Measurements from ENCODE around the gene NXPH1. TPM values are rescaled to one million over a fixed set of nuclear protein-coding genes. Genes with fewer than 3 reads are reported as not detected.

Gene NXPH1
- total and polyA plus RNA-seq, 2 experiments from 2014 or later, result 0.45 to 3.0 TPM

DNA sequence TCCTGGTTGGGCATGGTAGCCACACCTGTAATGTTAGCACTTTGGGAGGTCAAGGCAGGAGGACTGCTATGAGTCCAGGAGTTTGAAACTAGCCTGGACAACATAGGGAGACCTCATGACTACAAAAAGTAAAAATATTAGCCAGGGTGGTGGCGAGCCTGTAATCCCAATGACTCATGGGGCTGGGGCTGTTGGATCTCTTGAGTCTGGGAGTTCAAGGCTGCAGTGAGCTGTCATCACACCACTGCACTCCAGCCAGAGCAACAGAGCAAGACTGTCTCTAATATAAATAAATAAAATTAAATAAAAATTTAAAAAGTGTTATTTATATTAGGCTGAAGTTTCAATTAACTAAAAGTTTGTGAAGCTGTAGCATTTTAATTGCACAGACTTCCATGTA, 207.3 kb downstream of the NXPH1 start:
- no peak overlapping the region for H3K4me3 ChIP-seq
- TF ChIP-seq, protein P1, sequence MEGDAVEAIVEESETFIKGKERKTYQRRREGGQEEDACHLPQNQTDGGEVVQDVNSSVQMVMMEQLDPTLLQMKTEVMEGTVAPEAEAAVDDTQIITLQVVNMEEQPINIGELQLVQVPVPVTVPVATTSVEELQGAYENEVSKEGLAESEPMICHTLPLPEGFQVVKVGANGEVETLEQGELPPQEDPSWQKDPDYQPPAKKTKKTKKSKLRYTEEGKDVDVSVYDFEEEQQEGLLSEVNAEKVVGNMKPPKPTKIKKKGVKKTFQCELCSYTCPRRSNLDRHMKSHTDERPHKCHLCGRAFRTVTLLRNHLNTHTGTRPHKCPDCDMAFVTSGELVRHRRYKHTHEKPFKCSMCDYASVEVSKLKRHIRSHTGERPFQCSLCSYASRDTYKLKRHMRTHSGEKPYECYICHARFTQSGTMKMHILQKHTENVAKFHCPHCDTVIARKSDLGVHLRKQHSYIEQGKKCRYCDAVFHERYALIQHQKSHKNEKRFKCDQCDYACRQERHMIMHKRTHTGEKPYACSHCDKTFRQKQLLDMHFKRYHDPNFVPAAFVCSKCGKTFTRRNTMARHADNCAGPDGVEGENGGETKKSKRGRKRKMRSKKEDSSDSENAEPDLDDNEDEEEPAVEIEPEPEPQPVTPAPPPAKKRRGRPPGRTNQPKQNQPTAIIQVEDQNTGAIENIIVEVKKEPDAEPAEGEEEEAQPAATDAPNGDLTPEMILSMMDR (conservative IDR thresholded peaks at IDR 0.05; ENCODE audit: low read depth in 2 of 2), result no peak
- TF ChIP-seq, protein P2, sequence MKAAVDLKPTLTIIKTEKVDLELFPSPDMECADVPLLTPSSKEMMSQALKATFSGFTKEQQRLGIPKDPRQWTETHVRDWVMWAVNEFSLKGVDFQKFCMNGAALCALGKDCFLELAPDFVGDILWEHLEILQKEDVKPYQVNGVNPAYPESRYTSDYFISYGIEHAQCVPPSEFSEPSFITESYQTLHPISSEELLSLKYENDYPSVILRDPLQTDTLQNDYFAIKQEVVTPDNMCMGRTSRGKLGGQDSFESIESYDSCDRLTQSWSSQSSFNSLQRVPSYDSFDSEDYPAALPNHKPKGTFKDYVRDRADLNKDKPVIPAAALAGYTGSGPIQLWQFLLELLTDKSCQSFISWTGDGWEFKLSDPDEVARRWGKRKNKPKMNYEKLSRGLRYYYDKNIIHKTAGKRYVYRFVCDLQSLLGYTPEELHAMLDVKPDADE (IDR thresholded peaks at IDR 0.05), result no peak
- TF ChIP-seq, protein P3, sequence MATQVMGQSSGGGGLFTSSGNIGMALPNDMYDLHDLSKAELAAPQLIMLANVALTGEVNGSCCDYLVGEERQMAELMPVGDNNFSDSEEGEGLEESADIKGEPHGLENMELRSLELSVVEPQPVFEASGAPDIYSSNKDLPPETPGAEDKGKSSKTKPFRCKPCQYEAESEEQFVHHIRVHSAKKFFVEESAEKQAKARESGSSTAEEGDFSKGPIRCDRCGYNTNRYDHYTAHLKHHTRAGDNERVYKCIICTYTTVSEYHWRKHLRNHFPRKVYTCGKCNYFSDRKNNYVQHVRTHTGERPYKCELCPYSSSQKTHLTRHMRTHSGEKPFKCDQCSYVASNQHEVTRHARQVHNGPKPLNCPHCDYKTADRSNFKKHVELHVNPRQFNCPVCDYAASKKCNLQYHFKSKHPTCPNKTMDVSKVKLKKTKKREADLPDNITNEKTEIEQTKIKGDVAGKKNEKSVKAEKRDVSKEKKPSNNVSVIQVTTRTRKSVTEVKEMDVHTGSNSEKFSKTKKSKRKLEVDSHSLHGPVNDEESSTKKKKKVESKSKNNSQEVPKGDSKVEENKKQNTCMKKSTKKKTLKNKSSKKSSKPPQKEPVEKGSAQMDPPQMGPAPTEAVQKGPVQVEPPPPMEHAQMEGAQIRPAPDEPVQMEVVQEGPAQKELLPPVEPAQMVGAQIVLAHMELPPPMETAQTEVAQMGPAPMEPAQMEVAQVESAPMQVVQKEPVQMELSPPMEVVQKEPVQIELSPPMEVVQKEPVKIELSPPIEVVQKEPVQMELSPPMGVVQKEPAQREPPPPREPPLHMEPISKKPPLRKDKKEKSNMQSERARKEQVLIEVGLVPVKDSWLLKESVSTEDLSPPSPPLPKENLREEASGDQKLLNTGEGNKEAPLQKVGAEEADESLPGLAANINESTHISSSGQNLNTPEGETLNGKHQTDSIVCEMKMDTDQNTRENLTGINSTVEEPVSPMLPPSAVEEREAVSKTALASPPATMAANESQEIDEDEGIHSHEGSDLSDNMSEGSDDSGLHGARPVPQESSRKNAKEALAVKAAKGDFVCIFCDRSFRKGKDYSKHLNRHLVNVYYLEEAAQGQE (IDR thresholded peaks at IDR 0.05; ENCODE audit: unreplicated experiment), result no peak
- TF ChIP-seq EZH2 (IDR thresholded peaks at IDR 0.05; ENCODE audit: low read depth, unreplicated experiment), result no peak
- TF ChIP-seq ZNF331 (CRISPR knock-in tag; IDR thresholded peaks at IDR 0.05; ENCODE audit: low read depth), result no peak
- TF ChIP-seq EZH2phosphoT487 (IDR thresholded peaks at IDR 0.05; ENCODE audit: unreplicated experiment), result no peak
- TF ChIP-seq CREB1 (CRISPR knock-in tag; IDR thresholded peaks at IDR 0.05; ENCODE audit: low read depth), result no peak
- TF ChIP-seq STAT1 (IDR thresholded peaks at IDR 0.05; ENCODE audit: unreplicated experiment), result no peak
- TF ChIP-seq, protein P4, sequence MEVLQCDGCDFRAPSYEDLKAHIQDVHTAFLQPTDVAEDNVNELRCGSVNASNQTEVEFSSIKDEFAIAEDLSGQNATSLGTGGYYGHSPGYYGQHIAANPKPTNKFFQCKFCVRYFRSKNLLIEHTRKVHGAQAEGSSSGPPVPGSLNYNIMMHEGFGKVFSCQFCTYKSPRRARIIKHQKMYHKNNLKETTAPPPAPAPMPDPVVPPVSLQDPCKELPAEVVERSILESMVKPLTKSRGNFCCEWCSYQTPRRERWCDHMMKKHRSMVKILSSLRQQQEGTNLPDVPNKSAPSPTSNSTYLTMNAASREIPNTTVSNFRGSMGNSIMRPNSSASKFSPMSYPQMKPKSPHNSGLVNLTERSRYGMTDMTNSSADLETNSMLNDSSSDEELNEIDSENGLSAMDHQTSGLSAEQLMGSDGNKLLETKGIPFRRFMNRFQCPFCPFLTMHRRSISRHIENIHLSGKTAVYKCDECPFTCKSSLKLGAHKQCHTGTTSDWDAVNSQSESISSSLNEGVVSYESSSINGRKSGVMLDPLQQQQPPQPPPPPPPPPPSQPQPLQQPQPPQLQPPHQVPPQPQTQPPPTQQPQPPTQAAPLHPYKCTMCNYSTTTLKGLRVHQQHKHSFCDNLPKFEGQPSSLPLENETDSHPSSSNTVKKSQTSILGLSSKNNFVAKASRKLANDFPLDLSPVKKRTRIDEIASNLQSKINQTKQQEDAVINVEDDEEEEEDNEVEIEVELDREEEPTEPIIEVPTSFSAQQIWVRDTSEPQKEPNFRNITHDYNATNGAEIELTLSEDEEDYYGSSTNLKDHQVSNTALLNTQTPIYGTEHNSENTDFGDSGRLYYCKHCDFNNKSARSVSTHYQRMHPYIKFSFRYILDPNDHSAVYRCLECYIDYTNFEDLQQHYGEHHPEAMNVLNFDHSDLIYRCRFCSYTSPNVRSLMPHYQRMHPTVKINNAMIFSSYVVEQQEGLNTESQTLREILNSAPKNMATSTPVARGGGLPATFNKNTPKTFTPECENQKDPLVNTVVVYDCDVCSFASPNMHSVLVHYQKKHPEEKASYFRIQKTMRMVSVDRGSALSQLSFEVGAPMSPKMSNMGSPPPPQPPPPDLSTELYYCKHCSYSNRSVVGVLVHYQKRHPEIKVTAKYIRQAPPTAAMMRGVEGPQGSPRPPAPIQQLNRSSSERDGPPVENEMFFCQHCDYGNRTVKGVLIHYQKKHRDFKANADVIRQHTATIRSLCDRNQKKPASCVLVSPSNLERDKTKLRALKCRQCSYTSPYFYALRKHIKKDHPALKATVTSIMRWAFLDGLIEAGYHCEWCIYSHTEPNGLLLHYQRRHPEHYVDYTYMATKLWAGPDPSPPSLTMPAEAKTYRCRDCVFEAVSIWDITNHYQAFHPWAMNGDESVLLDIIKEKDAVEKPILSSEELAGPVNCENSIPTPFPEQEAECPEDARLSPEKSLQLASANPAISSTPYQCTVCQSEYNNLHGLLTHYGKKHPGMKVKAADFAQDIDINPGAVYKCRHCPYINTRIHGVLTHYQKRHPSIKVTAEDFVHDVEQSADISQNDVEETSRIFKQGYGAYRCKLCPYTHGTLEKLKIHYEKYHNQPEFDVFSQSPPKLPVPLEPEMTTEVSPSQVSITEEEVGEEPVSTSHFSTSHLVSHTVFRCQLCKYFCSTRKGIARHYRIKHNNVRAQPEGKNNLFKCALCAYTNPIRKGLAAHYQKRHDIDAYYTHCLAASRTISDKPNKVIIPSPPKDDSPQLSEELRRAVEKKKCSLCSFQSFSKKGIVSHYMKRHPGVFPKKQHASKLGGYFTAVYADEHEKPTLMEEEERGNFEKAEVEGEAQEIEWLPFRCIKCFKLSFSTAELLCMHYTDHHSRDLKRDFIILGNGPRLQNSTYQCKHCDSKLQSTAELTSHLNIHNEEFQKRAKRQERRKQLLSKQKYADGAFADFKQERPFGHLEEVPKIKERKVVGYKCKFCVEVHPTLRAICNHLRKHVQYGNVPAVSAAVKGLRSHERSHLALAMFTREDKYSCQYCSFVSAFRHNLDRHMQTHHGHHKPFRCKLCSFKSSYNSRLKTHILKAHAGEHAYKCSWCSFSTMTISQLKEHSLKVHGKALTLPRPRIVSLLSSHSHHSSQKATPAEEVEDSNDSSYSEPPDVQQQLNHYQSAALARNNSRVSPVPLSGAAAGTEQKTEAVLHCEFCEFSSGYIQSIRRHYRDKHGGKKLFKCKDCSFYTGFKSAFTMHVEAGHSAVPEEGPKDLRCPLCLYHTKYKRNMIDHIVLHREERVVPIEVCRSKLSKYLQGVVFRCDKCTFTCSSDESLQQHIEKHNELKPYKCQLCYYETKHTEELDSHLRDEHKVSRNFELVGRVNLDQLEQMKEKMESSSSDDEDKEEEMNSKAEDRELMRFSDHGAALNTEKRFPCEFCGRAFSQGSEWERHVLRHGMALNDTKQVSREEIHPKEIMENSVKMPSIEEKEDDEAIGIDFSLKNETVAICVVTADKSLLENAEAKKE (CRISPR knock-in tag; IDR thresholded peaks at IDR 0.05), result no peak
- TF ChIP-seq POLR2AphosphoS5 (IDR thresholded peaks at IDR 0.05; ENCODE audit: low read depth), result no peak
- no peak for TF ChIP-seq NANOG (IDR thresholded peaks at IDR 0.05; ENCODE audit: borderline replicate concordance)
- TF ChIP-seq ZNF114 (CRISPR knock-in tag; IDR thresholded peaks at IDR 0.05), result no peak
- TF ChIP-seq JUNB (IDR thresholded peaks at IDR 0.05; ENCODE audit: unreplicated experiment), result no peak
- DNase-seq (ENCODE audit: low spot score) (no peak), ATAC-seq (no peak)
- H3F3A ChIP-seq (replicated peaks; ENCODE audit: low read depth), result no peaks in the 10 kb centered on the region
- Mint-ChIP-seq H3K4me3 (no peak overlapping the region), H3K4me1 (peaks cover 25% of the 10 kb centered on the region), H3K9me3 (no peaks in the 10 kb centered on the region), H3K27ac (no peak overlapping the region), H3K27me3 (ENCODE audit: insufficient read depth, low read depth, poor library complexity) (peaks cover 3% of the 10 kb centered on the region), H3K36me3 (ENCODE audit: low read depth) (no peaks in the 10 kb centered on the region)
- H3K36me3 ChIP-seq (ENCODE audit: insufficient read depth), result no peaks in the 10 kb centered on the region
- no peaks in the 10 kb centered on the region for H3K9me2 ChIP-seq (ENCODE audit: insufficient read depth)
- H3K4me1 ChIP-seq (ENCODE audit: insufficient read depth), result peaks cover 26% of the 10 kb centered on the region
- H4K20me1 ChIP-seq (replicated peaks; ENCODE audit: insufficient read depth), result no peaks in the 10 kb centered on the region
- H2AFZ ChIP-seq, result no peak overlapping the region
- H3K27ac ChIP-seq (ENCODE audit: low read depth), result no peak overlapping the region
- no peaks in the 10 kb centered on the region for H3K79me2 ChIP-seq (replicated peaks; ENCODE audit: insufficient read depth)
- H3K4me2 ChIP-seq, result no peak overlapping the region
- H3K27me3 ChIP-seq (ENCODE audit: insufficient read depth), result no peaks in the 10 kb centered on the region
